ENCODE results near the gene ZNF568. TPM values are rescaled to one million over a fixed set of nuclear protein-coding genes. Genes with fewer than 3 reads are reported as not detected.

Gene ZNF568
- polyA plus RNA-seq, 1 of the 3 experiments (the other 2 are of a cell fraction), result 5.5 TPM

DNA sequence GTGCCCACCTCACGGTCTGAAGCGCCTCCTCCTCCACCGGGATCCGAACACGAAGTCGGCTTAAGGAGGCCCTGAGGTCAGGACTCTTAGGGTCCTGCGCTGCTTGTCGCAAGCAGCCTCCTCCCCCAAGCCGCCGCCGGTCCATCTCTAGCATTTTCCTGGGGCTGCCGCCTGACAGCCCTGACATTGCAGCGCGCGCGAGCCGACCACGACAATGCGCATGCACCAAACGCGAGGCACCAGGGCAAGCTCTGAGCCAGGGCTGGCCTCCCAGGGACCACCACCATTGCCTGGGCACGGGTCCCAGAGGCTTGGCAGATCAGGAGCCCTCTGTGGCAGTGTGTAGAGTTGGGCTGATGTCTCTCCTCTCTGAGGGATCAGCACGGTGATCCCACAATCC, 98.3 kb downstream of the ZNF568 start:
- Histone ChIP-seq H3K9ac (no peak overlapping the region), H4K20me1 (ENCODE audit: insufficient read depth) (no peaks in the 10 kb centered on the region), H3K9me2 (no peaks in the 10 kb centered on the region), H3K79me2 (ENCODE audit: insufficient read depth) (no peaks in the 10 kb centered on the region), H3K9me3 (no peaks in the 10 kb centered on the region), H3K36me3 (replicated peaks in 1 of 2; ENCODE audit: control insufficient read depth in 1 of 2, insufficient read depth in 2 of 2, low read length in 1 of 2) (no peaks in the 10 kb centered on the region), H2AFZ (ENCODE audit: low read depth) (no peak overlapping the region), H3K4me1 (ENCODE audit: control insufficient read depth in 1 of 2, insufficient read depth in 2 of 2, low read depth in 1 of 2, low read length in 1 of 2) (no peaks in the 10 kb centered on the region), H3K27me3 (ENCODE audit: insufficient read depth) (no peaks in the 10 kb centered on the region), H3K4me2 (no peak overlapping the region), H3K27ac (ENCODE audit: low read depth in 2 of 2, low read length in 1 of 2) (no peak overlapping the region), H3F3A (replicated peaks; ENCODE audit: insufficient read depth) (no peaks in the 10 kb centered on the region), H3K4me3 (ENCODE audit: low read depth in 2 of 2, low read length in 1 of 2) (no peak overlapping the region)
- no peak for DNase-seq
- TF ChIP-seq SIN3A (IDR thresholded peaks at IDR 0.05; ENCODE audit: borderline replicate concordance, low read depth, low read length) (no peak), JUND (IDR thresholded peaks at IDR 0.05) (no peak), CHD2 (IDR thresholded peaks at IDR 0.05; ENCODE audit: low read length, partially characterized antibody) (no peak), FOXJ3 (CRISPR knock-in tag; IDR thresholded peaks at IDR 0.05) (no peak), EP300 (IDR thresholded peaks at IDR 0.05; ENCODE audit: borderline replicate concordance in 1 of 2, low read depth in 1 of 2, low read length in 1 of 2) (no peak), RAD21 (IDR thresholded peaks at IDR 0.05; ENCODE audit: low read length) (no peak), FOSL2 (IDR thresholded peaks at IDR 0.05; ENCODE audit: borderline replicate concordance, low read depth) (no peak), RFX5 (IDR thresholded peaks at IDR 0.05; ENCODE audit: low read length) (no peak), ELF1 (IDR thresholded peaks at IDR 0.05) (no peak), MXI1 (IDR thresholded peaks at IDR 0.05; ENCODE audit: low read depth, low read length) (no peak), MEF2A (IDR thresholded peaks at IDR 0.05; ENCODE audit: borderline replicate concordance, low read depth) (no peak), TAF1 (IDR thresholded peaks at IDR 0.05; ENCODE audit: borderline replicate concordance, low read depth, low read length) (no peak), TCF12 (IDR thresholded peaks at IDR 0.05) (no peak), GABPA (IDR thresholded peaks at IDR 0.05; ENCODE audit: low read depth) (no peak), GATA2 (CRISPR knock-in tag; IDR thresholded peaks at IDR 0.05) (no peak), RCOR1 (IDR thresholded peaks at IDR 0.05; ENCODE audit: low read length) (no peak), SMC3 (IDR thresholded peaks at IDR 0.05; ENCODE audit: low read depth, low read length) (no peak)
- TF ChIP-seq, protein P1, sequence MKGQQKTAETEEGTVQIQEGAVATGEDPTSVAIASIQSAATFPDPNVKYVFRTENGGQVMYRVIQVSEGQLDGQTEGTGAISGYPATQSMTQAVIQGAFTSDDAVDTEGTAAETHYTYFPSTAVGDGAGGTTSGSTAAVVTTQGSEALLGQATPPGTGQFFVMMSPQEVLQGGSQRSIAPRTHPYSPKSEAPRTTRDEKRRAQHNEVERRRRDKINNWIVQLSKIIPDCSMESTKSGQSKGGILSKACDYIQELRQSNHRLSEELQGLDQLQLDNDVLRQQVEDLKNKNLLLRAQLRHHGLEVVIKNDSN (IDR thresholded peaks at IDR 0.05; ENCODE audit: borderline replicate concordance, low read depth), result no peak
- TF ChIP-seq, protein P2, sequence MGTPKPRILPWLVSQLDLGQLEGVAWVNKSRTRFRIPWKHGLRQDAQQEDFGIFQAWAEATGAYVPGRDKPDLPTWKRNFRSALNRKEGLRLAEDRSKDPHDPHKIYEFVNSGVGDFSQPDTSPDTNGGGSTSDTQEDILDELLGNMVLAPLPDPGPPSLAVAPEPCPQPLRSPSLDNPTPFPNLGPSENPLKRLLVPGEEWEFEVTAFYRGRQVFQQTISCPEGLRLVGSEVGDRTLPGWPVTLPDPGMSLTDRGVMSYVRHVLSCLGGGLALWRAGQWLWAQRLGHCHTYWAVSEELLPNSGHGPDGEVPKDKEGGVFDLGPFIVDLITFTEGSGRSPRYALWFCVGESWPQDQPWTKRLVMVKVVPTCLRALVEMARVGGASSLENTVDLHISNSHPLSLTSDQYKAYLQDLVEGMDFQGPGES (IDR thresholded peaks at IDR 0.05; ENCODE audit: low read depth, low read length), result no peak
- TF ChIP-seq, protein P3, sequence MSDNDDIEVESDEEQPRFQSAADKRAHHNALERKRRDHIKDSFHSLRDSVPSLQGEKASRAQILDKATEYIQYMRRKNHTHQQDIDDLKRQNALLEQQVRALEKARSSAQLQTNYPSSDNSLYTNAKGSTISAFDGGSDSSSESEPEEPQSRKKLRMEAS (IDR thresholded peaks at IDR 0.05; ENCODE audit: low read depth), result no peak
- WGBS (ENCODE audit: low lambda C conversion rate), result 63% methylated on average over 23 of the region's 23 CpGs
- ChIA-PET POLR2A (no interaction called here), CTCF (no interaction called here)

DNA sequence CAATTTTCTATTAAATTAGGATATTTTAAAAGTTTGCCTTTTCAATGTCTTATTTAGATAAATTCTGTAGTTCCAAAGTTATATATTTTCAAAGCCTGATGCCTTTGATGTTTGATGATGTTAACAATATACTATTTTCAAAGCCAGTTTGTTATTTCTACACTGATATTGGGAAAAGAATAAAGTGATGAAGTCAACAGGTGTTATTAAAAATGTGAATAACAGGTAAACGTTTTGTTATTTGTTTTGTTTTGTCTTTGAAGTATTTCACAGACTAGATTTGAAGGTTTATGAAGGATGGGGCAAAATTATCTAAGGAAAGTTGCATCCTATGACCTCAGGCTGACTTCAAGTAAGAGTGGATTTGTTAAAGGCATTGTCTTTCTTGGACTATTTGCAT, 129.0 kb downstream of the ZNF568 start:
- POLR2A ChIA-PET, result no interaction called here
- no peak overlapping the region for H3K4me3 ChIP-seq (ENCODE audit: low read depth in 2 of 2, low read length in 1 of 2)

More for the DNA sequence above, 129.0 kb downstream of the ZNF568 start:
- CTCF ChIA-PET, result no interaction called here
- H3K27me3 ChIP-seq (ENCODE audit: insufficient read depth), result no peaks in the 10 kb centered on the region
- no peak overlapping the region for H2AFZ ChIP-seq (ENCODE audit: low read depth)
- no peaks in the 10 kb centered on the region for H3K36me3 ChIP-seq (replicated peaks in 1 of 2; ENCODE audit: control insufficient read depth in 1 of 2, insufficient read depth in 2 of 2, low read length in 1 of 2)
- no peak for TF ChIP-seq MXI1 (IDR thresholded peaks at IDR 0.05; ENCODE audit: low read depth, low read length)
- WGBS (ENCODE audit: low lambda C conversion rate), result 0% methylated on average over 1 of the region's 1 CpG
- no peaks in the 10 kb centered on the region for H3K9me3 ChIP-seq
- no peaks in the 10 kb centered on the region for H3F3A ChIP-seq (replicated peaks; ENCODE audit: insufficient read depth)
- no peak overlapping the region for H3K9ac ChIP-seq
- H3K79me2 ChIP-seq (ENCODE audit: insufficient read depth), result no peaks in the 10 kb centered on the region
- H3K27ac ChIP-seq (ENCODE audit: low read depth in 2 of 2, low read length in 1 of 2), result no peak overlapping the region
- H3K4me1 ChIP-seq (ENCODE audit: control insufficient read depth in 1 of 2, insufficient read depth in 2 of 2, low read depth in 1 of 2, low read length in 1 of 2), result no peaks in the 10 kb centered on the region
- H4K20me1 ChIP-seq (ENCODE audit: insufficient read depth), result no peaks in the 10 kb centered on the region
- DNase-seq, result no peak
- no peaks in the 10 kb centered on the region for H3K9me2 ChIP-seq
- no peak overlapping the region for H3K4me2 ChIP-seq

Other genes starting within 250 kb of the ZNF568 start
- 2.8 and 5.1 TPM in 2 replicates for gene ZNF461, start 249.5 kb upstream of the ZNF568 start, polyA plus RNA-seq (2012; rRNA removed)
- 4.1 and 4.5 TPM in 2 replicates for gene ZNF567, start 228.7 kb upstream of the ZNF568 start, polyA plus RNA-seq (2012; rRNA removed)
- 1.6 TPM in 2 replicates for gene ZNF850, start 143.5 kb upstream of the ZNF568 start, polyA plus RNA-seq (2012; rRNA removed)
- 2.2 and 3.1 TPM in 2 replicates for gene ZNF790, start 77.9 kb upstream of the ZNF568 start, polyA plus RNA-seq (2012; rRNA removed)
- gene ZNF345, start 65.5 kb upstream of the ZNF568 start, polyA plus RNA-seq (2012; rRNA removed), result 2.4 and 4.2 TPM in 2 replicates
- gene ZNF829, start within 50 bp of the ZNF568 start, polyA plus RNA-seq (2012; rRNA removed), result 0.72 and 0.99 TPM in 2 replicates
- gene ZNF420, start 162.1 kb downstream of the ZNF568 start, polyA plus RNA-seq (2012; rRNA removed), result 1.7 and 1.9 TPM in 2 replicates

Data from SK-N-SH (cell line).